Measurements from ENCODE around the gene BTBD8. TPM values are rescaled to one million over a fixed set of nuclear protein-coding genes. Genes with fewer than 3 reads are reported as not detected.

The BTBD8 gene
- total and polyA plus RNA-seq, 9 of the 15 experiments (the other 6 are each of a cell fraction or from before 2014, with no cell fraction given): 0.46 to 2.3 (median 1.2) TPM

GRCh38 chr1:92194511-92194910, 114.4 kb downstream of the BTBD8 start:
- H3K27me3 ChIP-seq (ENCODE audit: control insufficient read depth in 2 of 2, insufficient read depth in 2 of 2, low read length in 2 of 2): peaks cover 4 to 16% of the 10 kb centered on the region in 2 experiments; a peak in 4 of 5 replicates
- no peak overlapping the region for H3K27ac ChIP-seq (ENCODE audit: extremely low read depth, low read depth, low read length)
- FAIRE-seq (no peak), DNase-seq (ENCODE audit: extremely low read depth in 1 of 4, low spot score in 3 of 4) (no peak), ATAC-seq (no peak)
- H2AFZ ChIP-seq (ENCODE audit: low read depth, low read length): no peak overlapping the region
- H4K20me1 ChIP-seq (replicated peaks; ENCODE audit: control insufficient read depth, insufficient read depth, low read length): no peaks in the 10 kb centered on the region
- no peaks in the 10 kb centered on the region for H3K9me1 ChIP-seq (ENCODE audit: control insufficient read depth, insufficient read depth, low read length)
- no peak for TF ChIP-seq SRSF1 (IDR thresholded peaks at IDR 0.05; ENCODE audit: low read depth, low read length)
- no peak for TF ChIP-seq ZNF830 (CRISPR knock-in tag; IDR thresholded peaks at IDR 0.05)
- no peak for TF ChIP-seq POLR3G (IDR thresholded peaks at IDR 0.05; ENCODE audit: extremely low read depth, insufficient read length, insufficient replicate concordance)
- TF ChIP-seq BRF1 (IDR thresholded peaks at IDR 0.05; ENCODE audit: borderline replicate concordance, extremely low read depth, insufficient read length): no peak
- no peak for TF ChIP-seq KDM4B (IDR thresholded peaks at IDR 0.05; ENCODE audit: borderline replicate concordance in 2 of 2, low read depth in 1 of 2)
- no peak for TF ChIP-seq VEZF1 (CRISPR knock-in tag; IDR thresholded peaks at IDR 0.05)
- no peak for TF ChIP-seq MECOM (CRISPR knock-in tag; IDR thresholded peaks at IDR 0.05)
- TF ChIP-seq MED1 (CRISPR knock-in tag; IDR thresholded peaks at IDR 0.05; ENCODE audit: borderline replicate concordance): no peak
- no peak for TF ChIP-seq PHB2 (IDR thresholded peaks at IDR 0.05; ENCODE audit: low read depth)
- TF ChIP-seq ZFP30 (CRISPR knock-in tag; IDR thresholded peaks at IDR 0.05; ENCODE audit: borderline replicate concordance): no peak
- TF ChIP-seq CREB5 (CRISPR knock-in tag; IDR thresholded peaks at IDR 0.05): no peak
- TF ChIP-seq SMAD4 (CRISPR knock-in tag; conservative IDR thresholded peaks at IDR 0.05): no peak
- no peak for TF ChIP-seq ZNF174 (CRISPR knock-in tag; IDR thresholded peaks at IDR 0.05)
- no peak for TF ChIP-seq BMI1 (IDR thresholded peaks at IDR 0.05; ENCODE audit: low read length)
- TF ChIP-seq E2F5 (CRISPR knock-in tag; IDR thresholded peaks at IDR 0.05): no peak
- TF ChIP-seq CBFA2T2 (conservative IDR thresholded peaks at IDR 0.05): no peak
- POLR2A ChIA-PET: no interaction called here
- 0% methylated on average over 1 of the region's 1 CpG for WGBS (ENCODE audit: insufficient coverage, low coverage, missing lambda C conversion rate)
- H3K79me2 ChIP-seq (ENCODE audit: control insufficient read depth, insufficient read depth, low read length): no peaks in the 10 kb centered on the region
- in situ Hi-C loops (cut with MboI) (no loop called here), intact Hi-C loops (cut with micrococcal nuclease) (no loop called here)
- no peaks in the 10 kb centered on the region for H3K9me3 ChIP-seq (replicated peaks; ENCODE audit: control insufficient read depth, insufficient read depth, low read depth, low read length)
- no peaks in the 10 kb centered on the region for H3K36me3 ChIP-seq (ENCODE audit: control insufficient read depth, insufficient read depth, low read length)
- no TSS peak for BruUV-seq (replicated peaks)
- CTCF ChIA-PET (ENCODE audit: low intra/inter-chr PET ratio): no interaction called here
- no peak overlapping the region for H3K4me3 ChIP-seq
- H3K4me1 ChIP-seq (replicated peaks in 1 of 2; ENCODE audit: control insufficient read depth in 2 of 2, insufficient read depth in 2 of 2, low read length in 2 of 2): no peaks in the 10 kb centered on the region; a peak in 1 of 5 replicates
- H3K4me2 ChIP-seq (ENCODE audit: insufficient read depth, low read length): no peak overlapping the region
- H3K9ac ChIP-seq (ENCODE audit: insufficient read depth in 1 of 2, low read depth in 2 of 2, low read length in 2 of 2): no peak overlapping the region

All from K562 (cell line).